Breast epithelium (tissue), 4 donors: ENCODE measurements around the gene KIN. TPM values are rescaled to one million over a fixed set of nuclear protein-coding genes. Genes with fewer than 3 reads are reported as not detected.

ENCODE experiments used
- DNase-seq, 2 donors: peaks; one replicate each; pipeline ENCODE4 v3.0.0-alpha.2; 2019; ENCODE audit warnings: low spot score in 2 of 2
- H3K27ac ChIP-seq, 2 donors: fragments of 200-600 bp; sonication (generic) in 1 of 2; one replicate each; pipeline ENCODE4 v1.5.1; 2016 to 2019; ENCODE audit warnings: mild to moderate bottlenecking in 1 of 2
- H3K27me3 ChIP-seq, 2 donors: fragments of 200-600 bp; sonication (generic) in 1 of 2; one replicate each; pipeline versions ENCODE4 v1.5.1 to v1.6.0; 2017 to 2019; ENCODE audit warnings: control low read depth in 1 of 2, mild to moderate bottlenecking in 1 of 2
- H3K36me3 ChIP-seq: fragments of 200-600 bp; one replicate; pipeline ENCODE4 v1.5.1; 2019
- H3K4me1 ChIP-seq, 2 donors: fragments of 200-600 bp; sonication (generic); one replicate each; pipeline ENCODE4 v1.5.1; 2016 to 2019; ENCODE audit warnings: control low read depth in 1 of 2
- H3K4me3 ChIP-seq, 3 donors: fragments of 200-600 bp; sonication (generic); 1 replicate in 2 of 3; 2 replicates in 1 of 3; pipeline ENCODE4 v1.5.1; 2016 to 2019; ENCODE audit warnings: mild to moderate bottlenecking in 3 of 3, moderate library complexity in 2 of 3
- H3K9me3 ChIP-seq, 2 donors: fragments of 200-600 bp; sonication (generic) in 1 of 2; one replicate each; pipeline ENCODE4 v1.5.1; 2016 to 2019; ENCODE audit warnings: control low read depth in 1 of 2
- CTCF ChIP-seq, 3 donors: fragments of 450-650 bp; IDR thresholded peaks; one replicate each; pipeline ENCODE4 v1.5.1; 2016 to 2017; ENCODE audit warnings: antibody characterized with exemption in 3 of 3, mild to moderate bottlenecking in 3 of 3, moderate library complexity in 3 of 3
- POLR2A ChIP-seq: fragments of 450-650 bp; IDR thresholded peaks from one replicate; pipeline ENCODE4 v1.6.1; 2016; ENCODE audit warnings: antibody characterized with exemption, mild to moderate bottlenecking, moderate library complexity
- POLR2AphosphoS5 ChIP-seq, 3 donors: sonication (generic); formaldehyde crosslinking; IDR thresholded peaks; one replicate each; pipeline ENCODE4 v1.6.1; 2017; ENCODE audit warnings: antibody characterized with exemption in 3 of 3
- intact Hi-C: fragments of 100-400 bp; cut with DNase I; formaldehyde crosslinking; loops from one replicate; pipeline ENCODE4 v1.15.1; 2023; ENCODE audit warnings: low total_unique reads
- total RNA-seq, 3 donors: library from RNA; depleted of rRNA; stranded (reverse); fragments of >200 nt; gene quantifications; one replicate each; pipeline ENCODE4 v1.1.0, GENCODE V29; 2016

The KIN gene
- total RNA-seq, 3 donors from 2014 or later: 5.9 to 13.3 (median 9.5) TPM

- no peak overlapping the region for H3K27ac ChIP-seq
- intact Hi-C loops: no loop called here
- DNase-seq: no peak
Observed at GRCh38 chr10:7701158-7701742, 86.5 kb downstream of the KIN start.

More at GRCh38 chr10:7701158-7701742, 86.5 kb downstream of the KIN start:
- Histone ChIP-seq H3K27me3 (no peaks in the 10 kb centered on the region), H3K36me3 (no peaks in the 10 kb centered on the region), H3K4me1 (no peaks in the 10 kb centered on the region), H3K9me3 (no peaks in the 10 kb centered on the region), H3K4me3 (no peak overlapping the region)
- TF ChIP-seq POLR2A (no peak), CTCF (IDR thresholded peaks at IDR 0.05) (no peak), POLR2AphosphoS5 (IDR thresholded peaks at IDR 0.05) (no peak)

Other genes with a start within 250 kb of the KIN start
- gene ITIH5, start 121.0 kb downstream of the KIN start, total RNA-seq: 100 to 1,000 TPM in 1 of 3 donors, 10 to 100 TPM in 2; 18.7 to 407 (median 54.1) TPM
- 1 to 10 TPM in 1 of 3 donors, under 1 TPM in 1, not detected in 1; 0.73 to 2.0 TPM for gene ITIH2, start 84.7 kb downstream of the KIN start, total RNA-seq
- 100 to 1,000 TPM; 224 to 245 (median 224) TPM for gene ATP5F1C, start 184 bp upstream of the KIN start, total RNA-seq
- gene TAF3, start 30.5 kb upstream of the KIN start, total RNA-seq: 1 to 10 TPM; 7.4 to 9.7 (median 9.2) TPM